Activated CD4-positive, CD25-positive, alpha-beta regulatory T cell treated with anti-CD3 and anti-CD28 coated beads, Interleukin-2, amount 50 U/mL, for 24 hours (primary cell): ENCODE measurements around the gene C2CD4C.
"Not testable (repeated sequence)": the region's sequence is repeated elsewhere in the genome, so short reads cannot be mapped to it uniquely, and the experiment has no call there.

ENCODE experiments used
- ATAC-seq, 2 donors: fragments of 150-1000 bp; cut with Tn5 transposase; one replicate each; pipeline ENCODE4 v1.10.0; 2021; ENCODE audit warnings: mild to moderate bottlenecking in 1 of 2, moderate library complexity in 1 of 2

C2CD4C gene

GRCh38 chr19:437041-437440 lies 28.1 kb upstream of the C2CD4C start:
- no peak for ATAC-seq

- ATAC-seq = no peak
These were observed 27.5 kb upstream of the C2CD4C start for GRCh38 chr19:436413-436950.

DNA sequence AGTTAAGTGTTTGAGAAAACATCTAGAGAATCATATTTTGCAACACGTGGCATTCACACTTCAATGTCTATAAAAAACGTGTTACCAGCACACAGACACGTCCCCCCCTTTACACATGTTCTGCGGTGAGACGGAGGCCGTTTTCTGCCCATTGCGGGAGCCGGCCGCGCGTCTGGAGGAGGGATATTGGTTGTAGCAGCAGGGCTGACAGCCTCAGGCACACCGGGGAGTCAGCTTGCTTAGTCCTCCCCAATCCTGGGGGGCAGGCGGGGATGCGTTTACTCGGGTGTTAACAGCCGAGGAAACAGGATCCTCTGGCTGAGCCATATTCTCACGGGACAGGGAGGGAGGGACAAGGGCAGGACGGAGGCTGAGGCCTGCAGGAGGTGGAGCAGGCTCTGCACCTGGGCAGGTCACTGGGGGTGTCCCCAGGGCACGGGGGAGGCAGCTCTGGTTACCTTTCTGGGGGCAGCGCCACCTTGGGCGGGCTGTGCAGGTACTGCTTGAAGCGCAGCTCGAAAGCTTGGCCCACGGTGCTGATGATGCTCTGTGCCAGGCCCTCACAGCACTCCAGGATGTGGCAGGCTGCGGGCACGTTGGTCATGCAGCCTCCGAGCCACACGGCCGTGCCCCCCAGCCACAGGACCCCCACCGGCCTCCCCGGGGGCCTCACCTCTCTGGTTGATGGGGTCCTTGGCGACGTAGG lies 26.9 kb upstream of the C2CD4C start:
- no peak for ATAC-seq

GRCh38 chr19:435056-435706 lies 26.2 kb upstream of the C2CD4C start:
- ATAC-seq = no peak

GRCh38 chr19:434152-434960 lies 25.4 kb upstream of the C2CD4C start:
- ATAC-seq = peak in 1 of 2 donors; percentile 43

- no peak for ATAC-seq
These were observed 21.8 kb upstream of the C2CD4C start for GRCh38 chr19:430701-431100.

DNA sequence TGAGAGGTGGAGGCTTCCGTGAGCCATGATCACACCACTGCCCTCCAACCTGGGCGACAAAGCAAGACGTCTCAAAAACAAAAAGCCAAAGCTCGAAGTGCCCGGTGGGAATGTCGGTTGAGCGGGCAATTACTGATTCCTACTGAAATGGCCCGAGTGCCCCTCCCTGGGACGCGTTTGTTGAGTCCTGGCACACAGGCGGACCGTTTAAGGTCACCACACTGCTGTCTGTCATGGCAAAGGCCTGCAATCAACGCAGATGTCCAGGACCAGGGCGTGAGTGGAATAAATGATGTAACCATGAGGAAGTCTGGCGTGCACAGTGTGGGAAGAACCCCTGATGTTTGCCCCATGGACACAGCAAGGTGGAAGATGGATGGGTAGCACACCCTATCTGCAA lies 19.2 kb upstream of the C2CD4C start:
- ATAC-seq = no peak

- ATAC-seq = not testable (repeated sequence)
These were observed 18.7 kb upstream of the C2CD4C start for GRCh38 chr19:427675-428074.

GRCh38 chr19:426725-427445 lies 17.9 kb upstream of the C2CD4C start:
- no peak for ATAC-seq

DNA sequence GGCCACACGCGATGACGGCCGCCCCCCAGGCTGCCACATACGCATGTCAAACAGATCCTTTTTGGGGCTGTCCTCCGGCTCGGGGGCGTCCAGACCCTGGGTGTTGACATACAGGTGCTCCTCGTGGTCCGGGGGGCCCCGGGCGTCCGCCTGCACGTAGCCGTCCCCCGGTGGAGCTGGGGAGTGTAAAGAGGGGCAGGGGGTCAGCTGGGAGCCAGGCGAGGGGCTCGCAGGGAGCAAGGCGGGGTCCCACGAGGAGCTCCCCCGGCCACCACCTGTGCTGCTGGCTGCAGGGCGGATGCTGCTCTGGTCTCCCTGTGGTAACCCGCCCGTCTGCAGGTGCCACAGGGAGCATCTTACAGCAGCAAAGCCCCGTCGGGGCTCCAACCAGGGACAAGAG lies 16.1 kb upstream of the C2CD4C start:
- ATAC-seq = no peak

DNA sequence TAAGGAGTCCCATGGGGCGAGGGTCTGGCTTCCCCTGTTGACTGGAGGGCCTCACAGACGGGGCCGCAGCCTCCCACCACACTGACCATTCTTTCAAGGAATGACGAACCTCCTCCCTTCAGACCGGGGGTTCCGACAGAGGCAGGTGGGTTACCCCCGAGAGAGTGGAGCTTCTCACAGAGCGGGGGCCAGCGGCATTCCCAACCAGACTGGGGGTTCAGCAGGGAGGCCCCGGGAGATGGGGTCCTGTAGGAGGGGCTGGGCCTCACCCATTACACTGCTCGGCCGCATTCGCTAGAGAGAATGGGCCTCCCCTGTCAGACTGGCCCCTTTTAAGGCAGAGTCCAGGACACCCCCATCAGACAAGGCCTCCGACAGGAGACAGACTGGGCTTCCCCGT lies 15.6 kb upstream of the C2CD4C start:
- no peak for ATAC-seq

DNA sequence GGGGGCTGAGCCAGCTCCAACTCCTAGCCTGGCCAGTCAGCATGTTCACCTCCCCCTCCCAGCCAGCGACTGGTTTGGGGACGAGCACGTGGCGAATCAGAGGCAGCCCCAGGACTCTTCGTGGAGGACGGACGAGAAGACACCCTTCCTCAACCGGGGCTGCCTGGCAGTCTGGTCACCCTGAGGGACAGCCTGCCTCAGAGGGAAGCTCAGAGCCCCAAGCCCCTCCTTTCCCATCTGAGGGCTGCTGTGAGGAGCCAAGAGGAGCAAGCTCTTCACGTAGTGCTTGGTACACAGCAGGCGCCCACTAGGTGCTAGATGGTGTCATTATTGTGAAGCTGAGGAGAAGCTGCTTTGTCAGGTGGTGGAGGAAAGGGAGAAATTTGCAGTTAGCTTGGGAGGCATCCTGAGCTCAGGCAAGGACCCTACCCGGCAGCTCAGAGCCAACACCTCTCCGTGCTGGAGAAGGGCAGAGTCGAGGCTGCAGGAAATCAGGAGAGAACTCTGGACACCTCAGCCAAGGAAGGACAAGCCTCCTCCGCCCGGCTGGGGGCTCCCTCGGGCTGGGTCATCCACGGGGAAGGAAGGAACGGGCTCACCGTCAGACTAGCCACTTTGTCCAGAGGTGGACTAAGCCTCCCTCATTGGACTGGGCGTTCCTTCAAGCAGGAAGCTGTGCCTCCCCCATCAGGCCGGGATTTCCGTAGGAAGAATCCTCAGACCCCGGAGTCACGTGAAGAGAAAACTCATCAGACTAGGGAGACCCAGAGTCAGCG lies 14.9 kb upstream of the C2CD4C start:
- ATAC-seq = no peak

DNA sequence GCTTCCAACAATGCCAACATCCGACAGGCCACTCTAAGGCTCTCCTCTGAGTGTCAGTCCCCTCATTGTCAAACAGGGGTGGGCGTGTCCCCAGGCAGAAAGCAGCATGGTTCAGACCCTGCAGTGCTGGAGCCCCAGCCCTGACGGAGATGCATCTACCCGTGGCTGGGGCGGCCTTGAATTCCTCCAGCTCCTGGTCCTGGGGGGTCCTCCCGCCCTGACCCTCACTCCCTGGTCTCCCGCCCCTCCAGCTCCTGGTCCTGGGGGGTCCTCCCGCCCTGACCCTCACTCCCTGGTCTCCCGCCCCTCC lies 13.9 kb upstream of the C2CD4C start:
- not testable (repeated sequence) for ATAC-seq

- no peak for ATAC-seq
These were observed 13.4 kb upstream of the C2CD4C start for GRCh38 chr19:422213-422916.

DNA sequence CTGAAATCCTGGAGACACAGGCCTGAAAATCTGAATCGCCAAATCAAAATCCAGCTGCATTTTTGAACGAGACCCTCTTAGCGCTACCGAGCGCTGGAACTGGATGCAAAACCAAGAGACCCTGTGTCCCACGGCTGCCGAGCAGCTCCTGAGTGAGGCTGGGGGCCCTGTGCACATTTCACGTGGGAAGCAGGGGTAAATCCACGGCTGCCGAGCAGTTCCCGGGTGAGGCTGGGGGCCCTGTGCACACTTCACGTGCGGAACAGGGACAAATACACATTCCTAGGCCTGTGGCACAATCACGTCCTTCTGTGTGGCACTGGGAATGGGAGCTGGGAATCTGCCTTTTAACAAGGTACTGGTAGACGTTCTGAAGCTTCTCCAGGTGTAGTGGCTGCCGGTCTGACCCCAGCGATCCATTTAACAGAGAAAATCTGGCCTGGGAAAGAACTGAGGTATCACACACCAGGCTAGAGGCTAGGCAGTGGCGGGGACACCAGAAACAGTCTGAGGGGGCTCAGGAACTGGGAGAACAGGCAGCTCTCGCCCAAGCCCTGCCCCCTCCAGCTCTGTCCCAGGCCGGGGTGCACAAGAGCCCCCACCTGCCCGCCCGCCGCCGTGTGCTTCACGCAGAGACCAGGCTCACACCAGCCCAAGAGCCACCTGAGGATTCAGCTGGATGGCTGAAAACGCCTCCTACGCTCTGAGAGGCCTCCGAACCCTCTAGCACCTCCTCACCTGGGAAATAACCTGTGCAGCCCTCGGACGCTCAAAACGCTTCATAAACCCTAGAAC lies 11.0 kb upstream of the C2CD4C start:
- ATAC-seq = no peak

- no peak for ATAC-seq
These were observed 10.1 kb upstream of the C2CD4C start for GRCh38 chr19:418761-419671.

DNA sequence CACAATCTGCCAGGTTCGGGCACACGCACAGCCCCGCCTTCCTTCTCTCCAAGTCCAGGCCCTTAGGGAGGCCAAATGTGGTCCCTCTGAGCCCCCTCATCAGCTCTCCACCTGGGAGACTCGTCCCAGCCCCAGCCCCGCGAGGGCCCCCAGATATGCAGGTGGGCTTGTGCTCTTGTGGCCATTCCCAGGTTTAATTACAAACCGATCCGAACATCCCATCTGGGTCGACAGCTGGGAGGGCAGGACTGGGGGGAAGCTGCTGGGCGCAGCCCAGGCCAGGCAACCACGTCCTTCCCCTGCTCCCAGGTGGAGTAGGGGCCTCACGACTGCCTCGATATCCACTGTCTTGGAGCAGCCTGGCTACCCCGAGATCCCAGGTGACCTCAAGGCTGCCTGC lies 7.5 kb upstream of the C2CD4C start:
- ATAC-seq = no peak

- no peak for ATAC-seq
These were observed 6.3 kb upstream of the C2CD4C start for GRCh38 chr19:415292-415691.

- ATAC-seq = no peak
These were observed 4.9 kb upstream of the C2CD4C start for GRCh38 chr19:413756-414420.
